A549 treated with Mapracorat at 1 μM for 4 hours (cell line): ENCODE measurements around the gene TMEM154. TPM values are rescaled to one million over a fixed set of nuclear protein-coding genes. Genes with fewer than 3 reads are reported as not detected.

Experiments used
- total RNA-seq: library from RNA; stranded (reverse); fragments of 200-300 nt; extraction: Qiagen RNA extraction; gene quantifications from 5 replicates; pipeline ENCODE4 v1.2.3, GENCODE V29; 2022

TMEM154 gene, protein sequence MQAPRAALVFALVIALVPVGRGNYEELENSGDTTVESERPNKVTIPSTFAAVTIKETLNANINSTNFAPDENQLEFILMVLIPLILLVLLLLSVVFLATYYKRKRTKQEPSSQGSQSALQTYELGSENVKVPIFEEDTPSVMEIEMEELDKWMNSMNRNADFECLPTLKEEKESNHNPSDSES
- total RNA-seq: 0.01 to 0.24 TPM (median 0.14 TPM) in 5 replicates

DNA sequence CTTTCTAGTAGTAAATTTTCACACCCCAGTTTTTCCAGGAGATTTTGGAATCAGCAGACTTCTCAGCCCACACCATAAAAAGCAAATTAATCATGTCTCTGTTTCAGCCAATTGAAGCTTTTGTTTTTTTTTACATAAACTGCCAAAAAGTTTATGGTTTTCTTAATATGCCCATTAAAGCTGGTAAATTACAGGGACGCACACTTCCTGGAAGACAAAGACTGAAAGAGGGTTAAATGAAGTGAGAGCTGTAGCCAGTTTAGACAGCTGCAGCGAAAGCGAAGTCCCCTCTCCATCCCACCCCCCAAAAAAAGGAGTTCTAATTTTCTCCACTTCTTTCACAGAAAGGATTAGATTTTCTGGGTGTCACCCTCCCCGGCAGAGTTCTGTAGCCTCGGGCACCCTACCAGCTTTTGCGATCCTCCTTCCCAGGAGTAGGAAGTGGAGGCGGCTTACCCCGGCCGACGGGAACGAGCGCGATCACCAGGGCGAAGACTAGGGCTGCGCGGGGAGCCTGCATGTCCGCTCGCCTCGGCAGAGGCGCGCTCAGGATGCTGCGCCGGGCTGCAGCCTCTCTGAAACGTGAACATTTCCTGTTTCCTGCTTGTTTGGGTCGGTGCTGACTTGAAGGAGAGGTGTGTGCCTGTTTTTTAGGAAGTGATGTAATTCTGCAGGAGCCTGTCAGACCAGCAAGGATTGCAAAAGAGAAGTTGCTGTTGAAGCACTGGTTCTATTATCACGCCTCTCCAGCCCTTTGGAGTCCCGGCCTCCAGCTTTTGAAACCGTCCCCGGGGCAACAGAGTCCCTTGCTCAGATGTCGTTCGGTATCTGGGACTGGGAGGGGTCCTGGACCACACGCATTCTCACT is at the start of gene TMEM154:
TSS of gene TMEM154 (minus strand) at position 584 of the 868 bp plus-strand sequence. CDS start at position 520, 64 bp downstream.

Other genes starting within 250 kb of the TMEM154 start
- 5.6 to 7.2 TPM (median 6.3 TPM) in 5 replicates for gene FBXW7, start 143.9 kb downstream of the TMEM154 start, total RNA-seq
- 0.15 to 0.23 TPM (median 0.20 TPM) in 4 of 5 replicates, not detected in the other for gene TIGD4, start 99.7 kb upstream of the TMEM154 start, total RNA-seq
- 12.0 to 15.4 TPM (median 15.0 TPM) in 5 replicates for gene ARFIP1, start 100.0 kb upstream of the TMEM154 start, total RNA-seq